Fibroblast of skin of back (primary cell): ENCODE data around the gene UBTD2.

ENCODE experiments used
- DNase-seq: peaks from one replicate; pipeline ENCODE4 v3.0.0-alpha.2; 2013

UBTD2 gene

GRCh38 chr5:172189693-172190296, 93.8 kb downstream of the UBTD2 start:
- no peak for DNase-seq

GRCh38 chr5:172188893-172189692, 94.5 kb downstream of the UBTD2 start:
- DNase-seq: peak; percentile 54

DNA sequence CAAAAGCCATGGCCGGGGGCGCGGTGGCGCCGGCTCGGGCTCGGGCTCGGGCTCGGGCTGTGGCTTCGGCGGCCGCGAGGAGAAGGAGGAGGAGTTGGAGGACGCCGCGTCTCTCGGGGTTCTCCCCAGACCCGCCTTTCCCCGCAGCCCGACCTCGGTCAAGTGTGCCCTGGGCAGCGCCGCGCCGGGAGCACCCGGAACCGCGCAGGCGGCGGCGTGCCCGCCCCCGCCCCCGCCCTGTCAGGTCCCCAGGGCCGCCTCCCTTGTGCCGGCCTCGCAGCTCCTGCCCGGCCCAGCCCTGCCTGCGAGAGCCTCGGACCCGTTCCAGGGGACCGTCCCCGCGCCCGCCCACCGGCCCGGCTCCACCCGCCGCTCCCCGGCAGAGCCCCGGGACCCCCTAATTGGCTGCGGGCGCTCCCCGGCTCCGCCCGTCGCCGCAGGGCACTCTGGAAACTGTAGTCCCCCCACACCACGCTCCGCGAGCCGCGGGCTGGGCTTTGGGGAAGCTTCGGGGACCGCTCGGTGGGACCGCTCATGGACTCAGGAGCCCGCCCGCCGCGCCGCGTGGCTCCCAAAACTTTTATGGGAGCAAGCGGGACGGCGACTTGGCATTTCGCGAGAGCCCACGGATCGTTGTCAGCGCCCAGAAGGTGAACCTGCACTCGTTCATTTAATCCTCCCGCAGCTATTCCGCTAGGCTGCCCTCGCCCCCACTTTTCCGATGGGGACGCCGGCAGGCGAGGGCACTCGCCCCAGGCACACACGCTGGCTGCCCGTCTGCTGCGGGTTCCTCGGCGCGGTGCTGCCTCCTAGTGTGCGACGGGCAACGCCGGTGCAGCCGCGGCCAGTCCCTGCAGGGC, 95.3 kb downstream of the UBTD2 start, which contains the start of gene STK10:
STK10 (minus strand) TSS at position 192 of the 860 bp plus-strand sequence; CDS start at position 10, 182 bp downstream.
- peak; percentile 91 for DNase-seq

DNA sequence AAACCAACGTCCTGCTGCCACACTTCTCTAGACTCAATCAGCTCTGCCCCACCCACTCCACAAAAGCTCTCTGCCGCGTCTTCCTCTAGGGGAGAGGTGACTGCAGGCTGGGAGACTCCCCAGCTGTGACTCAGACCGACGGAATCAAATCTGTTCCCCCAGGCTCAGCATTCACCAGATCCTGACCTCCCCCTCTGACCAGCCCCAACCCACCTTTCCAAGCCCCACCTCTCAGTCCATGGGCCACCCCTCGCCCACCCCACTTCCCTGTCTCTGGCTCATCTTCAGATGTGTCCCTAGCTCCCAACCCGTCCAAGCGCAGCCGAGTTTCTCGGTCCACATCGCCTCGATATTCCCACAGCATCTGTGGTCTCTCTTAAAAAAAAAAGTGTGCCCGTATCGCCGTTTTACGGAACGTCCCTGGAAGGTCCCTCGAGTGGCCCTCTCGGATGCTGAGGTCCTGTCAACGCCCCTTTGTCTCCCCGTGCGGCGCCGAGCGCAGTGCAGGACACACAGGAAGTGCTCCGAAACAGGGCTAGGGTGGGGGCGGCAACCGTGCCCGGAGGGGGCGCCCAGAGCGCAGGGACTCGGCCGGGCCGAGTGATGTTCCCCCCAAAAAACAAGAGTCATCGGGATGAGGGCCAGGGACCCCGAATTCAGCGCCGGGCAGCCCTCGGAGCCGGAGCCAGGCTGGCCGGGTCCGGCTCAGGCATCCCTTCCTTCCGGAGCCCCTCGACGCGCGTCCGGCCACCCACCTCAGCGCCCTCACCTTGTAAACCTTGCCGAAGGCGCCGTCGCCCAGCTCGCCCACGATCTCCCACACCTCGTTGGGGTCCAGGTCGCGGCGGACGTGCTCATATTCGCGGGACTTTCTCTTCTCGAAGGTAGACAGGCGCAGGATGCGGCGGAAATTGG, 96.2 kb downstream of the UBTD2 start:
- DNase-seq: peak; percentile 83

GRCh38 chr5:172186114-172186695, 97.4 kb downstream of the UBTD2 start:
- no peak for DNase-seq

GRCh38 chr5:172185096-172185461, 98.5 kb downstream of the UBTD2 start:
- no peak for DNase-seq

- DNase-seq: no peak
These were observed 99.7 kb downstream of the UBTD2 start for GRCh38 chr5:172183881-172184280.

GRCh38 chr5:172182291-172182690, 101.3 kb downstream of the UBTD2 start:
- no peak for DNase-seq

DNA sequence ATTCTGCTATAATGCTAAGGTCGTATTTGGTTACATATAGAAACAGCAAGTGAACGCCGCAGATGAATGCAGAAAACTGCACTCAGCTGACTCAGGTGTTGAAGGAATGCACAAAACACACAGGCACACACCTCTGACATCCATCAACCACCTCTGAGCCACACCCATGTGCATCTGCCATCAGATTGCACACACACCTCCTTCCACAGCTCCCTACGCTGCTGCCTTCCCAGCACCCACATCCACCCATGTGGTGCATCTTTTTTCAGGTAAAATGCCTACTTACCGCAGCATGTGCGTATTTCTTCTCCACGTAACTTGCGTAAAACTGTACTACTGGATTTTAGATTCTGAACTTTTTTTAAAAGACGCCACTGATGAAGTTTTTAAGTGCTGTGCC, 102.6 kb downstream of the UBTD2 start:
- no peak for DNase-seq

GRCh38 chr5:172178991-172179989, 104.3 kb downstream of the UBTD2 start:
- DNase-seq: peak; percentile 39

- no peak for DNase-seq
These were observed 105.1 kb downstream of the UBTD2 start for GRCh38 chr5:172178301-172178987.

DNA sequence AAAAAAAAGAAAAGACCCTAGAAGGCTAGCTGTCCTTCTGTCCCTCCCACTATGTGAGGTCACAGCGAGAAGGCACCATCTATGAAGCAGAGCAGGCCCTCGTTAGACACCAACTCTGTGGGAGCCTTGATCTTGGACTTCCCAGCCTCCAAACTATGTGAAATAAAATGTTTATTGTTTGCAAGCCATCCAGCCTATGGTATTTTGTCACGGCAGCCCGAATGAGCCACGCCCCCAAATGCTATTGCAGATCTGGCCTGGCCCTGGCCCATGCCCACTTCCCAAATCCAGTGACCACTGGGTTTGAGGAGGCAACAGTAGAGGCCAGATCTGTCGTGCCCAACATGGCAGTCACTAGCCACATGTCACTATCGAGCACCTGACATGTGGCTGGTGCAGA, 106.4 kb downstream of the UBTD2 start:
- DNase-seq: no peak

- DNase-seq: peak; percentile 23
These were observed 108.3 kb downstream of the UBTD2 start for GRCh38 chr5:172175263-172175719.

- DNase-seq: peak; percentile 71
These were observed 109.9 kb downstream of the UBTD2 start for GRCh38 chr5:172173564-172174153.

DNA sequence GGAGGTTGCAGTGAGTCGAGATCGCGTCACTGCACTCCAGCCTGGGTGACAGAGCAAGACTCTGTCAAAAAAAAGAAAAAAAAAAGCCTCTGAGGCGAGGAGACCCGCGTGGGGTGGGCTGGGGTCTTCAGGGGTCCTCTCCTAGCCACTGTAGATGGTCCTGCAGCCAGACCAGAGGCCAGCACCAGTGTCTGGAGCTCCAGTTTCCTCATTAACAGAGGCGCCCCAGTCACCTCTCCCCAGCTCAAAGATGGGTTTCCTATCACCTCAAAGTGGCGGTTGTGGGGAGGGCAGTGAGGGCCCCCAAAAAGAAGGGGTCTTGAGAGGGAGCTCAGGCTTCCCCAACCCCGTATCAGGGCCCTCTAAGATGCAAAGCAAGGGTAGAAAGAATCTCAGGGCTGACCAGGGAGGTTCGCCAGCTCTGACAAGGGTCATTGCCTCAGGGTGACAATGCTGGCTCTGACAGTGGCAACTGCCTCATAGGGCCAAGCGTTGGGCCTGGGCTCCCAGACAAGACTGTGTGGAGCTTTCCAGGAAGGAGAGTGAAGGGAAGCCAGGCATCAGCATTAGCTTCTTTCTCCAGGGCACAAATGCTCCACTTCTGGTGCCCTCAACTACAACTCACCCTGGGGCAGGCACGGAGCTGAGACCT, 110.5 kb downstream of the UBTD2 start:
- no peak for DNase-seq

GRCh38 chr5:172171118-172171517, 112.4 kb downstream of the UBTD2 start:
- no peak for DNase-seq

- no peak for DNase-seq
These were observed 113.3 kb downstream of the UBTD2 start for GRCh38 chr5:172170251-172170701.

GRCh38 chr5:172169216-172169615, 114.3 kb downstream of the UBTD2 start:
- DNase-seq: no peak

DNA sequence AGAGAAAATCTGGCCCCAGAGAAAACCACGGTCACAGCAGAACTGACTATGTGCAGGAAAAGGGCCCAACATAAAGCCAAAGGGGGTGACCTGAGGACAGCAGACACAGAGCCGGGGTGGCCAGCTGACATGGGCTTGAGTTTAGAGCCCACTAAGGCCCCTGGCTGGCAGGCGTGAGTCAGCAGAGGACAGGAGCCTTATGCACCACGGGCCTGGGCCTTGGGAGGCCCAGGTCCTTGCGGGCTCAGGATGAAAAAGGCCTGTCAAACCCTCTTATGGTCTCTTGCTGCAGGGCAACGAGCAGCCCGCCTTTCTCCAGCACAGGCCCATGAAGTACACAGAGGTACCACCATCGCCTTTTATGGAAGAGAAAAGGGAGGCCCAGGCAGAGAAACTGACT, 115.3 kb downstream of the UBTD2 start:
- DNase-seq: no peak
